Muscle of leg (tissue), 11 donors: ENCODE results near the gene NAA16. TPM values are rescaled to one million over a fixed set of nuclear protein-coding genes. Genes with fewer than 3 reads are reported as not detected.
"Not testable (repeated sequence)": the region's sequence is repeated elsewhere in the genome, so short reads cannot be mapped to it uniquely, and the experiment has no call there.

ENCODE experiments used
- DNase-seq: peaks from one replicate; pipeline ENCODE4 v3.0.0; 2013
- H3K27ac ChIP-seq: one replicate; pipeline ENCODE4 v1.5.1; 2013; ENCODE audit warnings: mild to moderate bottlenecking, low read length, control low read depth
- H3K27me3 ChIP-seq: one replicate; pipeline ENCODE4 v1.6.1; 2013; ENCODE audit warnings: low read length; ENCODE audit not compliant: control insufficient read depth, insufficient read depth
- H3K36me3 ChIP-seq: one replicate; pipeline ENCODE4 v1.6.1; 2013; ENCODE audit warnings: low read length; ENCODE audit not compliant: control insufficient read depth, insufficient read depth
- H3K4me1 ChIP-seq: one replicate; pipeline ENCODE4 v1.6.1; 2013; ENCODE audit warnings: low read length; ENCODE audit not compliant: control insufficient read depth, insufficient read depth
- H3K4me3 ChIP-seq: one replicate; pipeline ENCODE4 v1.5.1; 2013; ENCODE audit warnings: low read length, control low read depth
- H3K9me3 ChIP-seq: replicated peaks from 2 replicates; pipeline ENCODE4 v1.6.1; 2013; ENCODE audit warnings: low read depth, low read length; ENCODE audit not compliant: control insufficient read depth
- WGBS: methylation state at CpG from one replicate; pipeline ENCODE4 v1.1.5; 2013; ENCODE audit warnings: missing lambda C conversion rate; ENCODE audit not compliant: insufficient coverage; 5-methylcytosine and 5-hydroxymethylcytosine counted together
- polyA plus RNA-seq, 8 donors: library from polyadenylated mRNA; unstranded; fragments of 120-200 nt; gene quantifications; one replicate each; pipeline versions ENCODE4 v1.2.1 to v1.2.3, GENCODE V29; 2013; ENCODE audit warnings: inconsistent platforms in 1 of 8, low replicate concordance in 1 of 8; ENCODE audit not compliant: insufficient read length in 8 of 8, insufficient read depth in 1 of 8
- total RNA-seq: library from RNA; stranded (reverse); fragments of 120-200 nt; gene quantifications from one replicate; pipeline ENCODE4 v1.2.4, GENCODE V29; 2013

NAA16 gene
- total and polyA plus RNA-seq, 9 donors: 12.2 to 27.1 (median 16.2) TPM

DNA sequence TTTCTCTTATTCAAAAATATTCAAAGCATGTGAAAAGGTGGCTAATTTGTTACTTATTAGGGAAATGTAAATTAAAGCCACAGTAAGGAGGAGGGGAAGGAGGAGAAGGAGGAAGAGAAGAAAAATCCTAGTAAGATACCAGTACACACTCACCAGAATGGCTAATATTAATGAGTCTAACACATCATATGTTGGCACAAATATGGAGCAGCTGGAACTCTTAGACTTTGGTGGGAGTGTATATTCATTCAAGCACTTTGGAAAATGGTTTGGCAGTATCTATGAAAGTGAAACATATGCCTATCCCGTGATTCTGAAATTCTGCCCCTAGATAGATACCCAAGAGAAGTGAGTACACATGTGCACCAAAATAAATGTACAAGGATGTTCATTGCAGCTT lies 108.1 kb downstream of the NAA16 start:
- Histone ChIP-seq H3K27ac (no peak overlapping the region), H3K9me3 (no peaks in the 10 kb centered on the region), H3K4me1 (no peaks in the 10 kb centered on the region), H3K4me3 (no peak overlapping the region), H3K36me3 (no peaks in the 10 kb centered on the region), H3K27me3 (no peaks in the 10 kb centered on the region)
- no CpG with 5 or more reads among the region's 1 CpG for WGBS
- DNase-seq: no peak

DNA sequence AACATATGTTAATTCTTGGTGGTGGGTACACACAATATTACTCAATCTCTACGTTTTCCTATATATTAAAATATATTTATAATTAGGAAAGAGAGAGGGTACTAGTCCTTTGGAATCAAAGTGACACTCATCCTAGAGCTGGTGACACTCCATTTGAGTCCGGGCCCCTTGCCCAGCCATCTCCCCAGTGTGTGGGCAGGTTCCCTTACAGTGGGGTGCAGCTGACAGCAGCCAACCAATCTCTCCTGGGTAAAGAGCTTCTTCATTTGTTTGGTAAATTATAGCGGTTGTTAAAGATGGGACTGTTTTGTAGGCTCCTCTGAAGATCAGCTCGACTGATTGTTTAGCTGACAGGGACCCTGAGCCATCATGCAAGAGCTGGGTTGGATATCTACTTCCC lies 109.1 kb downstream of the NAA16 start:
- Histone ChIP-seq H3K27me3 (no peaks in the 10 kb centered on the region), H3K36me3 (no peaks in the 10 kb centered on the region), H3K4me3 (no peak overlapping the region), H3K4me1 (no peaks in the 10 kb centered on the region), H3K9me3 (no peaks in the 10 kb centered on the region), H3K27ac (no peak overlapping the region)
- no peak for DNase-seq
- WGBS: 63% methylated on average over 3 of the region's 4 CpGs

GRCh38 chr13:41421330-41421729 lies 110.3 kb downstream of the NAA16 start:
- H3K36me3 ChIP-seq, H3K9me3 ChIP-seq, H3K4me3 ChIP-seq, H3K27me3 ChIP-seq, DNase-seq, H3K4me1 ChIP-seq, H3K27ac ChIP-seq: not testable (repeated sequence)
- no CpG with 5 or more reads among the region's 6 CpGs for WGBS

- not testable (repeated sequence) for H3K9me3 ChIP-seq, H3K4me1 ChIP-seq, H3K36me3 ChIP-seq, H3K27ac ChIP-seq, H3K4me3 ChIP-seq, DNase-seq, H3K27me3 ChIP-seq
- 59% methylated on average over 6 of the region's 7 CpGs for WGBS
Measured at GRCh38 chr13:41421983-41422382, 110.9 kb downstream of the NAA16 start.

GRCh38 chr13:41423259-41423658 lies 112.2 kb downstream of the NAA16 start:
- 88% methylated on average over 8 of the region's 13 CpGs for WGBS
- H3K4me1 ChIP-seq, H3K27ac ChIP-seq, H3K27me3 ChIP-seq, DNase-seq, H3K4me3 ChIP-seq, H3K36me3 ChIP-seq, H3K9me3 ChIP-seq: not testable (repeated sequence)

- DNase-seq, H3K9me3 ChIP-seq, H3K36me3 ChIP-seq, H3K4me3 ChIP-seq, H3K27me3 ChIP-seq, H3K27ac ChIP-seq, H3K4me1 ChIP-seq: not testable (repeated sequence)
- WGBS: no CpG with 5 or more reads among the region's 6 CpGs
Measured at GRCh38 chr13:41424675-41425074, 113.6 kb downstream of the NAA16 start.

DNA sequence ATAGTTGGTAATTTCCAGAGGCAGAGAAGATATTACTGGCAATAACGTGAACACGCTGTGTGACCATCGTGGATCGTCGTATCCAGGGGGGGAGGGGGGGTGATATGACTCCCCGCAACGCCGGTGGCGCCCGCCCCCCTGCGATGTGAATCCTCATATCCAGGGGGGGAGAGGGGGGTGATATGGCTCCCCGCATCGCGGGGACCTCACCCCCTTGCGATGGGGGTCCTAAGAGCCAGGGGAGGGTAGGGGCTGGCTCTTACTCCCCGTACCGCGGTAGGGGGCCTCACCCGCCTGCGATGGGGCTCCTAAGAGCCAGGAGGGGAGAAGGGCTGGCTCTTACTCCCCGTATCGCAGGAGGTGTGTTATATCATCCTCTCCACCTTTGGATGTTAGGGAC lies 115.0 kb downstream of the NAA16 start:
- WGBS: 100% methylated on average over 1 of the region's 22 CpGs
- no peak for DNase-seq
- H3K27ac ChIP-seq: no peak overlapping the region
- H3K4me1 ChIP-seq: no peaks in the 10 kb centered on the region
- no peak overlapping the region for H3K4me3 ChIP-seq
- H3K36me3 ChIP-seq: no peaks in the 10 kb centered on the region
- H3K27me3 ChIP-seq: peaks cover 5% of the 10 kb centered on the region
- peaks cover 2% of the 10 kb centered on the region for H3K9me3 ChIP-seq

Other genes with a start within 250 kb of the NAA16 start
- 11.7 TPM for gene WBP4, start 249.8 kb upstream of the NAA16 start, total RNA-seq
- 10 to 100 TPM; 13.2 to 17.5 (median 16.8) TPM for gene WBP4, start 249.8 kb upstream of the NAA16 start, polyA plus RNA-seq
- 9.3 TPM for gene KBTBD6, start 178.5 kb upstream of the NAA16 start, total RNA-seq
- gene KBTBD6, start 178.5 kb upstream of the NAA16 start, polyA plus RNA-seq: 10 to 100 TPM in 5 of 8 donors, 1 to 10 TPM in 3; 8.6 to 14.6 (median 11.3) TPM
- gene KBTBD7, start 116.7 kb upstream of the NAA16 start, total RNA-seq: 8.8 TPM
- 10 to 100 TPM in 1 of 8 donors, 1 to 10 TPM in 7; 7.3 to 11.0 (median 8.7) TPM for gene KBTBD7, start 116.7 kb upstream of the NAA16 start, polyA plus RNA-seq
- gene MTRF1, start 47.7 kb upstream of the NAA16 start, total RNA-seq: 11.5 TPM
- gene MTRF1, start 47.7 kb upstream of the NAA16 start, polyA plus RNA-seq: 10 to 100 TPM in 4 of 8 donors, 1 to 10 TPM in 4; 8.6 to 13.2 (median 9.7) TPM
- 24.1 TPM for gene RGCC, start 146.3 kb downstream of the NAA16 start, total RNA-seq
- 10 to 100 TPM; 17.7 to 29.8 (median 24.8) TPM for gene RGCC, start 146.3 kb downstream of the NAA16 start, polyA plus RNA-seq